Measurements from ENCODE around the gene CLEC18A. TPM values are rescaled to one million over a fixed set of nuclear protein-coding genes. Genes with fewer than 3 reads are reported as not detected.

CLEC18A gene
- total and polyA plus RNA-seq, 2 of the 8 experiments (the other 6 are each of a cell fraction or from before 2014, with no cell fraction given), result 1.3 to 1.4 TPM

DNA sequence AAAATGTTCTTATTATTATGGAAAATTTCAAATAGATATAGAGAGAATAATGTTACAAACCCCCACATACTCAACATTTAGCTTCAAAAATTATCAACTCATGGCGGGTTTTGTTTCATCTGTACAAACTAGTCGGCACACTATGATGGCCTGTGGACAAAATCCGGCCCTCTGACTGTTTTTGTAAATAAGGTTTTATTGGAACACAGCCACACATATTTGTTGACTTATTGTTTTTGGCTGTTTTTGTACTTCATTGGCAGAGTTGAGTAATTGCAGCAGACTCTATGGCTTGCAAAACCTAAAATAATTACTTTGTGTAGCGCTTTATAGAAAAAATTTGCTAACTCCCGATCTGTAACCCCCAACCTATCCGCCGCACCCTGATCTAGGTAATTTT, 41.4 kb upstream of the CLEC18A start:
- H3K23ac ChIP-seq (ENCODE audit: insufficient read length), result no peak overlapping the region
- DNase-seq (ENCODE audit: low read depth in 1 of 2, low spot score in 2 of 2), result no peak
- ChIA-PET CTCF (ENCODE audit: partially characterized antibody) (interaction anchor here (1.1 to 11.4 kb wide), 2 partner anchors 8 to 18 kb away, joined by 4 to 74 read pairs; no protein-coding TSS in a partner anchor), POLR2A (ENCODE audit: partially characterized antibody) (no interaction called here)
- H3K36me3 ChIP-seq (ENCODE audit: control insufficient read depth in 2 of 4, insufficient read depth in 4 of 4, low read length in 3 of 4), result peaks cover 0 to 9% (median 0%) of the 10 kb centered on the region in 4 experiments; a peak in 1 of 8 replicates
- H3K79me2 ChIP-seq (ENCODE audit: control insufficient read depth in 1 of 2, insufficient read depth in 2 of 2, low read length in 2 of 2), result no peaks in the 10 kb centered on the region
- no peak overlapping the region for H3K4me3 ChIP-seq (ENCODE audit: extremely low read depth in 1 of 4, insufficient read depth in 2 of 4, low read depth in 3 of 4, low read length in 4 of 4)
- H3K9ac ChIP-seq (replicated peaks in 1 of 4; ENCODE audit: extremely low read depth in 1 of 4, low read depth in 3 of 4, low read length in 3 of 4), result no peak overlapping the region
- H3K4ac ChIP-seq (replicated peaks; ENCODE audit: insufficient read length, low read depth, low read length), result no peak overlapping the region
- H4K8ac ChIP-seq (ENCODE audit: extremely low read depth, insufficient read depth, low read length), result no peak overlapping the region
- H3K18ac ChIP-seq (ENCODE audit: extremely low read depth, low read length), result no peak overlapping the region
- no peak overlapping the region for H3K4me2 ChIP-seq (ENCODE audit: insufficient read depth in 1 of 2, low read depth in 2 of 2, low read length in 2 of 2)
- 96% methylated on average over 7 of the region's 7 CpGs; no CpG with 5 or more reads in 1 of the 2 experiments for WGBS, 2 experiments (ENCODE audit: extremely low coverage in 1 of 2, insufficient coverage in 1 of 2, insufficient read length in 1 of 2, insufficient replicate concordance in 2 of 2, low coverage in 1 of 2, low lambda C conversion rate in 2 of 2, missing lambda C conversion rate in 1 of 2)
- H4K91ac ChIP-seq (replicated peaks; ENCODE audit: insufficient read length, low read length), result no peak overlapping the region
- peaks cover 0 to 5% (median 0%) of the 10 kb centered on the region in 4 experiments; a peak in 2 of 7 replicates for H3K4me1 ChIP-seq (replicated peaks in 1 of 4; ENCODE audit: control insufficient read depth in 3 of 4, insufficient read depth in 4 of 4, low read length in 3 of 4)
- H4K20me1 ChIP-seq (replicated peaks in 1 of 2; ENCODE audit: control insufficient read depth in 1 of 2, insufficient read depth in 2 of 2, low read length in 2 of 2), result no peaks in the 10 kb centered on the region
- H3K9me3 ChIP-seq (ENCODE audit: insufficient read depth in 2 of 2, low read depth in 1 of 2, low read length in 1 of 2), result no peaks in the 10 kb centered on the region
- H3K56ac ChIP-seq (replicated peaks; ENCODE audit: insufficient read length, low read depth, low read length), result no peak overlapping the region
- H2BK12ac ChIP-seq (ENCODE audit: low read depth, low read length), result no peak overlapping the region
- H4K5ac ChIP-seq (ENCODE audit: insufficient read length, low read depth, low read length), result no peak overlapping the region
- H2AFZ ChIP-seq (ENCODE audit: low read length), result no peak overlapping the region
- no peak overlapping the region for H3K14ac ChIP-seq (ENCODE audit: insufficient read length)
- no peak overlapping the region for H2BK15ac ChIP-seq (ENCODE audit: low read length)
- H3K23me2 ChIP-seq (ENCODE audit: low read depth, low read length), result no peaks in the 10 kb centered on the region
- FAIRE-seq, result no peak
- H3K79me1 ChIP-seq (ENCODE audit: low read depth, low read length), result no peaks in the 10 kb centered on the region
- H2AK5ac ChIP-seq (ENCODE audit: low read depth, low read length), result no peak overlapping the region
- no peak overlapping the region for H2BK120ac ChIP-seq (replicated peaks; ENCODE audit: low read depth, low read length)
- no peak overlapping the region for H2BK5ac ChIP-seq (ENCODE audit: low read depth, low read length)
- H3K27me3 ChIP-seq (replicated peaks in 1 of 4; ENCODE audit: control insufficient read depth in 3 of 4, extremely low read depth in 1 of 4, insufficient read depth in 3 of 4, low read length in 3 of 4), result no peaks in the 10 kb centered on the region
- no peak overlapping the region for H2BK20ac ChIP-seq (ENCODE audit: low read length)
- H3K27ac ChIP-seq (ENCODE audit: low read depth, low read length), result no peak overlapping the region
- TF ChIP-seq YY1 (IDR thresholded peaks at IDR 0.05; ENCODE audit: low read depth, low read length), result no peak
- TF ChIP-seq SIN3A (conservative IDR thresholded peaks at IDR 0.05 in 1 of 2, IDR thresholded peaks at IDR 0.05 in 1 of 2; ENCODE audit: low read depth in 1 of 2, low read length in 2 of 2), result no peak
- TF ChIP-seq JUN (IDR thresholded peaks at IDR 0.05; ENCODE audit: low read depth, low read length), result no peak
- no peak for TF ChIP-seq CTBP2 (IDR thresholded peaks at IDR 0.05; ENCODE audit: borderline replicate concordance, insufficient read depth, insufficient read length, low read length)
- TF ChIP-seq GTF2F1 (IDR thresholded peaks at IDR 0.05; ENCODE audit: borderline replicate concordance, low read depth, low read length), result no peak
- TF ChIP-seq ASH2L (IDR thresholded peaks at IDR 0.05; ENCODE audit: low read length), result no peak
- TF ChIP-seq SIRT6 (IDR thresholded peaks at IDR 0.05; ENCODE audit: low read length), result no peak
- TF ChIP-seq TBP (IDR thresholded peaks at IDR 0.05; ENCODE audit: low read depth, low read length), result no peak
- TF ChIP-seq, protein P1, sequence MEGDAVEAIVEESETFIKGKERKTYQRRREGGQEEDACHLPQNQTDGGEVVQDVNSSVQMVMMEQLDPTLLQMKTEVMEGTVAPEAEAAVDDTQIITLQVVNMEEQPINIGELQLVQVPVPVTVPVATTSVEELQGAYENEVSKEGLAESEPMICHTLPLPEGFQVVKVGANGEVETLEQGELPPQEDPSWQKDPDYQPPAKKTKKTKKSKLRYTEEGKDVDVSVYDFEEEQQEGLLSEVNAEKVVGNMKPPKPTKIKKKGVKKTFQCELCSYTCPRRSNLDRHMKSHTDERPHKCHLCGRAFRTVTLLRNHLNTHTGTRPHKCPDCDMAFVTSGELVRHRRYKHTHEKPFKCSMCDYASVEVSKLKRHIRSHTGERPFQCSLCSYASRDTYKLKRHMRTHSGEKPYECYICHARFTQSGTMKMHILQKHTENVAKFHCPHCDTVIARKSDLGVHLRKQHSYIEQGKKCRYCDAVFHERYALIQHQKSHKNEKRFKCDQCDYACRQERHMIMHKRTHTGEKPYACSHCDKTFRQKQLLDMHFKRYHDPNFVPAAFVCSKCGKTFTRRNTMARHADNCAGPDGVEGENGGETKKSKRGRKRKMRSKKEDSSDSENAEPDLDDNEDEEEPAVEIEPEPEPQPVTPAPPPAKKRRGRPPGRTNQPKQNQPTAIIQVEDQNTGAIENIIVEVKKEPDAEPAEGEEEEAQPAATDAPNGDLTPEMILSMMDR (IDR thresholded peaks at IDR 0.05; ENCODE audit: control extremely low read depth in 1 of 3, insufficient read depth in 1 of 3, low read depth in 1 of 3, low read length in 3 of 3), result no peak
- TF ChIP-seq JUND (IDR thresholded peaks at IDR 0.05; ENCODE audit: low read length), result no peak
- TF ChIP-seq, protein P2, sequence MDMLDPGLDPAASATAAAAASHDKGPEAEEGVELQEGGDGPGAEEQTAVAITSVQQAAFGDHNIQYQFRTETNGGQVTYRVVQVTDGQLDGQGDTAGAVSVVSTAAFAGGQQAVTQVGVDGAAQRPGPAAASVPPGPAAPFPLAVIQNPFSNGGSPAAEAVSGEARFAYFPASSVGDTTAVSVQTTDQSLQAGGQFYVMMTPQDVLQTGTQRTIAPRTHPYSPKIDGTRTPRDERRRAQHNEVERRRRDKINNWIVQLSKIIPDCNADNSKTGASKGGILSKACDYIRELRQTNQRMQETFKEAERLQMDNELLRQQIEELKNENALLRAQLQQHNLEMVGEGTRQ (IDR thresholded peaks at IDR 0.05; ENCODE audit: low read length), result no peak

Data from H1 (cell line).